Neuronal stem cell (in vitro differentiated cells): ENCODE results near the gene PALS2.

Experiments
- DNase-seq: peaks from one replicate; pipeline ENCODE4 v3.0.0-alpha.2; 2013; ENCODE audit warnings: low spot score
- H2AFZ ChIP-seq: one replicate; pipeline ENCODE4 v1.6.1; 2013; ENCODE audit warnings: mild to moderate bottlenecking, low read length, inconsistent platforms
- H2AK5ac ChIP-seq: 2 replicates; pipeline ENCODE4 v1.6.1; 2013; ENCODE audit warnings: low read depth, mild to moderate bottlenecking, inconsistent platforms, low read length, moderate library complexity, mixed read lengths
- H2BK120ac ChIP-seq: 2 replicates; pipeline ENCODE4 v1.6.1; 2013; ENCODE audit warnings: low read depth, mild to moderate bottlenecking, inconsistent platforms, low read length, moderate library complexity, mixed read lengths
- H2BK12ac ChIP-seq: one replicate; pipeline ENCODE4 v1.6.1; 2013; ENCODE audit warnings: low read length, inconsistent platforms
- H2BK15ac ChIP-seq: 2 replicates; pipeline ENCODE4 v1.6.1; 2013; ENCODE audit warnings: mild to moderate bottlenecking, low read length, inconsistent platforms, mixed read lengths
- H2BK5ac ChIP-seq: one replicate; pipeline ENCODE4 v1.6.1; 2013; ENCODE audit warnings: inconsistent platforms, mild to moderate bottlenecking, low read length, moderate library complexity
- H3K14ac ChIP-seq: one replicate; pipeline ENCODE4 v1.6.1; 2013; ENCODE audit warnings: low read length, inconsistent platforms
- H3K18ac ChIP-seq: 2 replicates; pipeline ENCODE4 v1.6.1; 2013; ENCODE audit warnings: low read length, inconsistent platforms
- H3K23ac ChIP-seq: 2 replicates; pipeline ENCODE4 v1.6.1; 2013; ENCODE audit warnings: low read depth, mild to moderate bottlenecking, mixed read lengths, low read length, inconsistent platforms; ENCODE audit not compliant: poor library complexity
- H3K27ac ChIP-seq: replicated peaks from 3 replicates; pipeline ENCODE4 v1.5.1; 2013; ENCODE audit warnings: low read length, inconsistent platforms
- H3K27me3 ChIP-seq, 3 experiments: 2 replicates each; pipeline ENCODE4 v1.6.1; 2013; ENCODE audit warnings: low read length in 3 of 3, mild to moderate bottlenecking in 2 of 3, inconsistent platforms in 1 of 3, low read depth in 1 of 3, mixed read lengths in 1 of 3, moderate library complexity in 1 of 3; ENCODE audit not compliant: control insufficient read depth in 3 of 3, insufficient read depth in 3 of 3
- H3K36me3 ChIP-seq, 2 donors: replicated peaks in 1 of 2; 2 replicates each; pipeline ENCODE4 v1.6.1; 2013; ENCODE audit warnings: low read length in 2 of 2; ENCODE audit not compliant: control insufficient read depth in 2 of 2, insufficient read depth in 2 of 2
- H3K4ac ChIP-seq: 2 replicates; pipeline ENCODE4 v1.6.1; 2013; ENCODE audit warnings: inconsistent platforms, mild to moderate bottlenecking, low read length, moderate library complexity
- H3K4me1 ChIP-seq, 2 donors: 1 replicate in 1 of 2; 2 replicates in 1 of 2; pipeline ENCODE4 v1.6.1; 2013; ENCODE audit warnings: low read length in 2 of 2, low read depth in 1 of 2; ENCODE audit not compliant: control insufficient read depth in 2 of 2, insufficient read depth in 1 of 2
- H3K4me2 ChIP-seq: one replicate; pipeline ENCODE4 v1.6.1; 2013; ENCODE audit warnings: mild to moderate bottlenecking, low read length, inconsistent platforms; ENCODE audit not compliant: insufficient read depth, poor library complexity, severe bottlenecking
- H3K4me3 ChIP-seq, 2 donors: 2 replicates each; pipeline ENCODE4 v1.5.1; 2013; ENCODE audit warnings: low read length in 2 of 2, mild to moderate bottlenecking in 2 of 2, inconsistent platforms in 1 of 2, moderate library complexity in 1 of 2
- H3K79me1 ChIP-seq: one replicate; pipeline ENCODE4 v1.6.1; 2013; ENCODE audit warnings: low read depth, mild to moderate bottlenecking, inconsistent platforms, low read length, moderate library complexity
- H3K9ac ChIP-seq: one replicate; pipeline ENCODE4 v1.6.1; 2013; ENCODE audit warnings: mild to moderate bottlenecking, low read depth, low read length, inconsistent platforms; ENCODE audit not compliant: poor library complexity
- H3K9me3 ChIP-seq, 2 donors: replicated peaks in 1 of 2; 2 replicates each; pipeline versions ENCODE3 to v1.6.1; 2013; ENCODE audit warnings: low read length in 2 of 2, mild to moderate bottlenecking in 2 of 2, inconsistent platforms in 1 of 2, low read depth in 1 of 2, mixed read lengths in 1 of 2, moderate library complexity in 1 of 2; ENCODE audit not compliant: control insufficient read depth in 2 of 2, insufficient read depth in 1 of 2
- H4K8ac ChIP-seq: one replicate; pipeline ENCODE4 v1.6.1; 2013; ENCODE audit warnings: low read depth, mild to moderate bottlenecking, inconsistent platforms, low read length, moderate library complexity
- H4K91ac ChIP-seq: one replicate; pipeline ENCODE4 v1.6.1; 2013; ENCODE audit warnings: low read length, low read depth, mild to moderate bottlenecking, inconsistent platforms; ENCODE audit not compliant: poor library complexity
- WGBS, 2 donors: extraction: QIAGEN DNeasy Blood & Tissue Kit; methylation state at CpG; one replicate each; pipeline ENCODE4 v1.1.7; 2013; ENCODE audit warnings: missing lambda C conversion rate in 2 of 2, mixed read lengths in 1 of 2; ENCODE audit not compliant: insufficient read length in 2 of 2, insufficient replicate concordance in 1 of 2; ENCODE audit errors: extremely low coverage in 2 of 2; 5-methylcytosine and 5-hydroxymethylcytosine counted together

PALS2 gene

GRCh38 chr7:24608504-24608903, 35.3 kb downstream of the PALS2 start:
- no peak for DNase-seq
- no peak overlapping the region for H3K23ac ChIP-seq
- H4K8ac ChIP-seq = no peak overlapping the region
- H3K4ac ChIP-seq = no peak overlapping the region
- no peaks in the 10 kb centered on the region for H3K36me3 ChIP-seq
- no peak overlapping the region for H2AK5ac ChIP-seq
- H2BK120ac ChIP-seq = no peak overlapping the region
- no peak overlapping the region for H3K4me2 ChIP-seq
- no peak overlapping the region for H3K27ac ChIP-seq
- H2AFZ ChIP-seq = no peak overlapping the region
- no peaks in the 10 kb centered on the region for H3K79me1 ChIP-seq
- no peak overlapping the region for H3K14ac ChIP-seq
- peaks cover 0 to 6% of the 10 kb centered on the region in 2 donors for H3K4me1 ChIP-seq
- H3K4me3 ChIP-seq = no peak overlapping the region
- H4K91ac ChIP-seq = no peak overlapping the region
- no peak overlapping the region for H3K9ac ChIP-seq
- no peaks in the 10 kb centered on the region for H3K9me3 ChIP-seq
- H3K18ac ChIP-seq = no peak overlapping the region
- no peak overlapping the region for H2BK5ac ChIP-seq
- no peak overlapping the region for H2BK15ac ChIP-seq
- H3K27me3 ChIP-seq = no peaks in the 10 kb centered on the region
- no peak overlapping the region for H2BK12ac ChIP-seq

DNA sequence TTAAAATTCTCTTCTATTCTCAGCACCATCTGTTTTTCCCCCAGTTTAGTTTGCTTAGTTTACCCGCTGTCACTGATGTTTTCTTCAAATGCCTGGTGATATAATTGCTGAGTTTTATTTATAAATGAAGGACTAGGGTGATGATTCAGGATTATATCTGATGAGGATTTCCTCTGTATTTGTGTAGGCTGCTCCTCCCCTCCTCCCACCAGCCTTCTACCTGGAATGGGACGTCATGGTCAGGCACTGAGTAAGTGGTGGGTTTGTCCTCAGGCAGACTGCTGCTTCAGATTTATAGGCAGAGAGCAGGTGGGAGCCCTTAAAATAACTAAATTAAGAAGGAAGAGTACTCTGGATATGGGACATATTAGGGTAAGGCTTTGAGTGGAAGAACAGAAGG, 35.8 kb downstream of the PALS2 start:
- Histone ChIP-seq H3K9me3 (no peaks in the 10 kb centered on the region), H3K4me2 (no peak overlapping the region), H3K4me1 (peaks cover 0 to 6% of the 10 kb centered on the region in 2 donors), H2BK15ac (no peak overlapping the region), H3K23ac (no peak overlapping the region), H3K27me3 (no peaks in the 10 kb centered on the region), H2BK120ac (no peak overlapping the region), H3K14ac (no peak overlapping the region), H3K27ac (no peak overlapping the region), H2BK12ac (no peak overlapping the region), H3K18ac (no peak overlapping the region), H2AFZ (no peak overlapping the region), H3K36me3 (no peaks in the 10 kb centered on the region), H2AK5ac (no peak overlapping the region), H4K91ac (no peak overlapping the region), H3K4me3 (no peak overlapping the region), H2BK5ac (no peak overlapping the region), H4K8ac (no peak overlapping the region), H3K4ac (no peak overlapping the region), H3K79me1 (no peaks in the 10 kb centered on the region), H3K9ac (no peak overlapping the region)
- no CpG with 5 or more reads among the region's 2 CpGs for WGBS, 2 donors
- DNase-seq = no peak

GRCh38 chr7:24609570-24609969, 36.3 kb downstream of the PALS2 start:
- Histone ChIP-seq H2BK15ac (no peak overlapping the region), H4K8ac (no peak overlapping the region), H2BK120ac (no peak overlapping the region), H3K9me3 (no peaks in the 10 kb centered on the region), H3K9ac (no peak overlapping the region), H3K27ac (no peak overlapping the region), H2BK5ac (no peak overlapping the region), H2BK12ac (no peak overlapping the region), H3K4me3 (no peak overlapping the region), H3K4me1 (peaks cover 0 to 5% of the 10 kb centered on the region in 2 donors), H3K18ac (no peak overlapping the region), H2AK5ac (no peak overlapping the region), H3K4ac (no peak overlapping the region), H3K14ac (no peak overlapping the region), H3K4me2 (no peak overlapping the region), H2AFZ (no peak overlapping the region), H3K79me1 (no peaks in the 10 kb centered on the region), H3K27me3 (no peaks in the 10 kb centered on the region), H3K36me3 (no peaks in the 10 kb centered on the region), H3K23ac (no peak overlapping the region), H4K91ac (no peak overlapping the region)
- no CpG with 5 or more reads among the region's 2 CpGs for WGBS, 2 donors
- DNase-seq = no peak

GRCh38 chr7:24611130-24611529, 37.9 kb downstream of the PALS2 start:
- Histone ChIP-seq H3K14ac (no peak overlapping the region), H3K4ac (no peak overlapping the region), H3K36me3 (no peaks in the 10 kb centered on the region), H2BK12ac (no peak overlapping the region), H3K18ac (no peak overlapping the region), H3K4me2 (no peak overlapping the region), H3K4me1 (peaks cover 0 to 5% of the 10 kb centered on the region in 2 donors), H3K27ac (no peak overlapping the region), H3K4me3 (no peak overlapping the region), H3K23ac (no peak overlapping the region), H2BK120ac (no peak overlapping the region), H3K27me3 (no peaks in the 10 kb centered on the region), H4K91ac (no peak overlapping the region), H4K8ac (no peak overlapping the region), H3K9ac (no peak overlapping the region), H2AK5ac (no peak overlapping the region), H2AFZ (no peak overlapping the region), H3K79me1 (no peaks in the 10 kb centered on the region), H3K9me3 (no peaks in the 10 kb centered on the region), H2BK5ac (no peak overlapping the region), H2BK15ac (no peak overlapping the region)
- no CpG with 5 or more reads among the region's 3 CpGs for WGBS, 2 donors
- DNase-seq = no peak
